SW480 (cell line): ENCODE results near the gene ST6GALNAC1.
"Not testable (repeated sequence)": the region's sequence is repeated elsewhere in the genome, so short reads cannot be mapped to it uniquely, and the experiment has no call there.

Experiments
- DNase-seq: peaks from one replicate; pipeline ENCODE4 v3.0.0-alpha.2; 2016; ENCODE audit warnings: low spot score

ST6GALNAC1 gene

DNA sequence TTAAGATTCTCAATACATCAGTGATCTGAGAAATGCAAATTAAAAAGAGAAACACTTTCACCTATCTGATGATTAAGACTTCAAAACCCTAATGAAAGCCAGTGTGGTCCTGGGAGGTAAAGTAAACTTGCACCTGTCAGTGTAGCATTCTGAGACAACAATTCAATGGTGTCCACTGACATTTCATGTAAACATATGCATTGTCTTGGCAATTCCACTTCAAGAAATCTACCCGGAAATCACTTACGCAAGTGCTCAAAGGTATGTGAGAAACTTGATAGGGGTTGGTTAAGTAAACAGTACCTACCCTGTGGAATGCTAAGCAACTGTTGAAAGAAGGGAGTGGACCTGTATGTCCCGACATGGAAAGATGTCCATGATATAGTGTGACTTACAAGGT lies 2.1 kb downstream of the ST6GALNAC1 start:
- DNase-seq = peak; percentile 62

DNA sequence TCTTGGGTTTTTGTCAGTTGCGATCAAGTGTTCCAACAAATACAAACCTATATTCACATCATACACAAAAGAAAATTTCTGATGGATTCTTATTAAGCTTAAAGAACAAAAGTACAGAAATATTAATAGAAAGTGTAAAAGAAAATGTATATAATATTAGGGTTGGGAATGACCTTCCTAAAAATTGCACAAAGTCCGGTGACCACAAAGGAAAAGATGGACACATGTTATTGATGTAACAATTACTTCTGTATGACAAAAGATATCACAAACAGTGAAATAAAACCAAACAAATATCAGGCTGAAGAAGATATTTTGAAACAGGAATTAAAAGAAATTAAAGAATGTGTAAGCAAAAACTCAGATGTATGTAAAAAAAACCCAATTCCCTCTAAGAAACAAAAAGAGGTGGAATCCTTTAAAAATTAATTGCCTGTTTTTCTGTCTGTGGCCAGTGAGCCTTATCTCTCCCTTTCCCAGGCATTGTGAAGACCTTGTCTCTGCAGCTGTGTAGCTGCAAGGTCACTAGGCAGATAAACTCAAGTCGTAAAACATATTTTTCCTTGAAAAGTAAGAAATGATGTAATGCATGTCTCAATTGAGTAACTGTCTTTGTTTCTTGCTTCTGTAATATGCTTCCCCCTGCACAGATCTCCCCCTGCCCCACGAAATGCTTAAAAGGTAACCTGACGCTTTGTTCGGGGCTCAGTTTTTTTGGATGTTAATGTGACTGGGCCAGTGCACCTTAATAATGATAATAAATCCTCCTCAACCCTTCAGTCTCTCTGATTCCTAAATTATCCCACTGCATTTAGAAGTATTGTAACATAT lies 2.8 kb downstream of the ST6GALNAC1 start:
- no peak for DNase-seq

DNA sequence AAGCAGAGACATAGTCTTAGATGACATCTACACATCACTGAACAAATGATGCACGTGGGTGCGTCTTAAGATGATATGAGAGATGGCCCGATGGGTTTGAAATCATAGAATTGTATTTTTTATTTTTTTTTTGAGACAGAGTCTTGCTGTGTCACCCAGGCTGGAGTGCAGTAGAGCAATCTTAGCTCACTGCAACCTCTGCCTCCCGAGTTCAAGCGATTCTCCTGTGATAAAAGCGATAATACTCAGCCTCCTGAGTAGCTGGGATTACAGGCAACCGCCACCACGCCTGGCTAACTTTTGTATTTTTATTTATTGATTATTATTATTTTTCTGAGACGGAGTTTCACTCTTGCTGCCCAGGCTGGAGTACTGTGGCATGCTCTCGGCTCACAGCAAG lies 5.3 kb downstream of the ST6GALNAC1 start:
- no peak for DNase-seq

DNA sequence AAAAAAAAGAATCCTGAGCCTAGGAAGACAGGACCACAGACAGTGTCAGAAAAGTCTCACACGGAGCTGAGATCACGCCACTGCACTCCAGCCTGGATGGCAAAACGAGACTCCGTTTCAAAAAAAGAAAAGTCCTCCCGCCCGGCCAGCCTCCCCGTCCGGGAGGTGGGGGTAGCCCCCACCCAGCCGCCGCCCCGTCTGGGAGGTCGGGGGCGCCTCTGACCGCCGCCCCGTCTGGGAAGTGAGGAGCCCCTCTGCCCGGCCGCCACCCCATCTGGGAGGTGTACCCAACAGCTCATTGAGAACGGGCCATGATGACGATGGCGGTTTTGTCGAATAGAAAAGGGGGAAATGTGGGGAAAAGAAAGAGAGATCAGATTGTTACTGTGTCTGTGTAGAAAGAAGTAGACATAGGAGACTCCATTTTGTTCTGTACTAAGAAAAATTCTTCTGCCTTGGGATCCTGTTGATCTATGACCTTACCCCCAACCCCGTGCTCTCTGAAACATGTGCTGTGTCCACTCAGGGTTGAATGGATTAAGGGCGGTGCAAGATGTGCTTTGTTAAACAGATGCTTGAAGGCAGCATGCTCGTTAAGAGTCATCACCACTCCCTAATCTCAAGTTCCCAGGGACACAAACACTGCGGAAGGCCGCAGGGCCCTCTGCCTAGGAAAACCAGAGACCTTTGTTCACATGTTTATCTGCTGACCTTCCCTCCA lies 6.9 kb downstream of the ST6GALNAC1 start:
- not testable (repeated sequence) for DNase-seq

DNA sequence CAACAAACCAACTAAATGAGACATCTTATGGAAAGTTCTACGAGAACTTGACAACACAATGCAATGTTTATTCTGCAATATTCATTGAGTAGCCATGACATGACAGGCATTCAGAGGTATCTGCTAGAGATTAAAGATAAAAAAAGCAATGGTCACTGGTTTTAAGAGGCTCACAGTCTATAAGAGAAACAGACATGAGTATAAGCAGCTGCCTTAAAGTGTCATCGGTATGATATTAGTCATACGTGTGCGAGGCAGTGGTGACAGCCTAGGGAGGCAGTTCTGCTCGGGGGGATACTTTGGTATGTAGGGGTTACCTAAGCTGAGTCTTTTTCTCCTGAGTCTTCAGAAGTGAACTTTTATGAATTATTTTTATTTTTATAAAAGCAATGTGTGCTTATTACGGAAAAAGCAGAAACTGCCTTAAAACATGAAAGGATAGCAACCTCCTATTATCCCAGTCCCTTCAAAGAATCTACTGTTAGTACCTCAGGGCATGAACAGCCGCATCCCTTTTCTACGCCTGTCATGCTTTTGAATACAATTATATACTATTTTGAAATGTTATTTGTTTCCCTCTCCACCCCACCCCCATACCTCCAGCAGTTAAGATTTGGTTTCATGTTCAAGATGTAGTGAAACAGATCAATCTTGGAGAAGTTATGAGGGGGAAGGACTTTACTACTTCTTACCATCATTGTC lies 7.7 kb downstream of the ST6GALNAC1 start:
- DNase-seq = no peak

DNA sequence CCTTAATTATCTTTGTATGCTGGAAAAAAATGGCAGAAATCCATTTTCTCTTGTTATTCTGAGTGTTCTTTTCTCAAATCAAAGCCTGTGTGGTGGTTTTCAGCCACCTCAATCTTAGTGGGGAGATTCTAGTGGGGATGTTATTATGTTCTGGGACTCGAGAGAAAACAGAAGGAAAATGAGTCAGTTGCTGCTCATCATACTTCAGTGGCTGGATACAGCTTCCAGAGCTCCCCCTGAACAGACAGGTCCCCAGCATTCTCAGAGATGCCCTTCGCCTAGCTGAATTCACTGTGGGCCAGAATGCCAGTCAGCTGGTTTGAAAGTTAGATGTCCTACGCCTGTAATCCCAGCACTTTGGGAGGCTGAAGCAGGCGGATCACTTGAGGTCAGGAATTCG lies 8.5 kb downstream of the ST6GALNAC1 start:
- DNase-seq = no peak

DNA sequence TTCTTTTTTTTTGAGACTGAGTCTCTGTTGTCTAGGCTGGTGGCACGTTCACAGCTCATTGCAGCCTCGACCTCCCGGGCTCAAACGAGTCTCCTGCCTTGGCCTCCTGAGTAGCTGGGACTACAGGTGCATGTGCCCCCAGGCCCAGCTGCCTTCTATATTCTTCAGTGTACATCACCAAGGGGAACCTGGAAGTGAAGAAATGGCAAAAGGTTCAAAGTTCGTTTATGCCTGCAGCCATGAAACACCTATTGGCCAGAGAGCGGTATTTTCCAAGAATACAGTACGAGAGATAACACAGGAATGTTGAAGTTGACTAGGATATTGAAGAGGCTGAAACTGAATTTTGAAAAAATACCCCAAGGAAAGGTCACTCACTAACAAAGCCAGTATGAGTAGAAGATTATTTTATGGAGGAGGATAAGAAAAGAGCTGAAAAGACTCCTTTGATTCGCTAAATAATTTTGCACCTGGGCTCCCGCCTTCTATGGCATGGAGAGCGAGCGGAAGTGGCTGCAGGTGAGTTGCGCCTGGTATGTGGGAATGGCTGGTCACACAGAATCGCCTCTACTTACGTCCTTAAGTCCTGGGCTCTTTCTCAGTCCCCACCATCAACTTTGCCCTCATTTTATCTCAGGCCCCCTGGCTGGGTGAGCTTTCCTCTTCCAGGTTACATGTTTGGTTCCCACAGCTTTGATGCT lies 9.8 kb downstream of the ST6GALNAC1 start:
- DNase-seq = no peak

DNA sequence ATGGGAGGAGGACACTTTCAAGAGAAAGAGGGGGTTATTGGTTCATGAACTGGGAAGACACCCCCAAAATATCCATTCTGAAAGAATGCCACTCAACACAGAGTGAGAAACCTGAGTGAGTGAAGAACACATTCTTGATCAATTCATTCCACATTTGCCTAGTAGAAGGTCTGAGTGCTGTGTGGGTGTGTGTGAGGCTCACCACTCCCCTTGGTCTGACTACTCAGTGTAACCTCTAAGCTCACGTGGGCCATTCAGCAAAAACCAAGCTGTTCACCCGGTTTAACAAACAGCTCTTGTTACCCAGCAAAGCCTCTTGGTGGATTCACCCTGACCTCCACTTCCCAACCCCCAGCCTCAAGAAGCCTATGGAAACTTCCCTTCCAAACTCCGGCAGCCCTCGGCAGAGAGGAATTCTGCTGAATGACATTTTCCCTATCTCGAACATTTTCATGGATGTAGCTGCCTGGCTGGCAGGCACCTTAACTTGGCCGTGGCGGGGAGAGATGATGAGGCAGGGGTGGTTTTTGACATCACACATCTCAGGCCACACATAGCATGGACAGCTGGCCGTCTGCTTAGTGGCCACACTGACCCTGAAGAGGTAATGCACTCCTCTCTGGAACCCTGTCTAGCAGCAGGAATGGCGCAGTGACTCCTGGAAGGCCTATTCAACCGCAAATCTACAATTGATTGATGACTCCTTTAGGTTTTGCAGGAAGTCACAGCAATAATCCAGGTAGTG lies 11.6 kb downstream of the ST6GALNAC1 start:
- DNase-seq = no peak

DNA sequence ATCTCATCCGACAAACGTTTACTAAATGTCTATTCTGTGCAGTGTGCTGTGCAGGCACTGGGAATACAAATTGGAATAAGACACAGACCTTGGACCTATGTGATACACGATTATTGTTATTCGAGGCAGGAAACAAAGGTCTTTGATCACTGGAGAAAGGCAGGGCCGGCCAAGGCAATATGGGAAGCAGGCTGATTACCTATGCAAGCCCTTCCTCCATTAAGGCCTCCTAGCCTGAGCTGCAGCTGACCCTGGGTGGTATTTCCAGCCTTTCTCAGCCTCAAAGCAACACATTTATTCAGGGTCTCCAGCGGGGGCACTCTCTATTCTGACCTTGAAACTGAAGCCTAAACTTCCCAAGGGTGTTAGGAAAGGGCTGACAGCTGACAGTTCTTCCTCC lies 13.4 kb downstream of the ST6GALNAC1 start:
- no peak for DNase-seq

DNA sequence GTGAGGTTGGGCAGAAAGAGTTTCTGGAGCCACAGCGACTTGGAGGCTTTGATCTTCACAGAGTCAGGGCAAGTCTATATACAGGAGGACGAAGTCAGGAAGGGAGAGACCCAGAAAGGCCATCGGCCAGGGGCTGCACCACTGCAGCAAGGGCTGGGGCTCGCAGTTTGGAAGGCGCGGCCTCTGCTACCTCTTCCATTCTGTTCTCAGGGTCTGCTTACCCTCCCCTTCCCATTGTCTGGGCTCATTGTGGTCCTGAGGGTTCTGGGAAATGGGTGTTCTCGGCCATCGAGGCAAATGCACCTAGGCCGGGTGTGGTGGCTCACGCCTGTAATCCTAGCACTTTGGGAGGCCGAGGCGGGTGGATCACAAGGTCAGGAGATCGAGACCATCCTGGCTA lies 16.0 kb downstream of the ST6GALNAC1 start:
- DNase-seq = no peak

DNA sequence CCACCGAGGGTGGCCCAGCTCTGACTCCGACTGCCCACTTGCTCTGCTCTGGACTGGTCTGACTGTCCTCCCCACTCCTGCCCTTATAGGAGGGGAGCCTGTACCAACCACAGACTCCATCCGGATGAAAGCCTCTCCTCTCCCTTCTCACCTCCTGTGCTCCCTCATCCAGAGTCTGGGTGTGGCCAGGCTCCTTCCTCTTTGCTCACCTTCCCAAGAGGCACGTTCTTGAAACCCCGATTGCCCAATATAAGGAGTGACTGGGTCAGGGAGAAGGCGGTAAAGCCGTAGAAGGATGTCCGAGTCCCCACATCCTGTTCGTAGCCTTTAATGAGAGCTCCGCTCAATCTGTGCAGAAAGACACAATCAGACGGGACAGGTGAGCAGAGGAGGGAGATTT lies 17.1 kb downstream of the ST6GALNAC1 start:
- no peak for DNase-seq

DNA sequence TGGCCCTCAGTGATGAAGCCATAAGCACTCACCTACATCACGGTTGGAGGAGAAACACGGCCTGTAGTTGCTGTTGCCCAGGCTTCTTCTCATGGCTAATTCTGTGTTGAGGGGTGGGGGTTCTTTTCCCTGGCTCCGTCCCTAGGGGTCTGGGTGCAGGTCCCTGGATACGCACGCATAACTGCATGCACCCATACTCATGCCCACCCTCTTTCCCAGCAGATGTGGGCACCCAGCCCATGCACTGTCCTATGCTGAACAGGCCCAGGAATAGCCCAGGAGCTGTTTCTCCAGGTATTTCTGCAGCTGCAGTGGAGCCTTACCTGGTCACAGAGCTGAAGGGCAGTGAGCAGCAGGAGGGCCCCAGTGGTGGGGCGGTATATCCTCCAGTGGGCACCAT lies 18.1 kb downstream of the ST6GALNAC1 start:
- DNase-seq = no peak

DNA sequence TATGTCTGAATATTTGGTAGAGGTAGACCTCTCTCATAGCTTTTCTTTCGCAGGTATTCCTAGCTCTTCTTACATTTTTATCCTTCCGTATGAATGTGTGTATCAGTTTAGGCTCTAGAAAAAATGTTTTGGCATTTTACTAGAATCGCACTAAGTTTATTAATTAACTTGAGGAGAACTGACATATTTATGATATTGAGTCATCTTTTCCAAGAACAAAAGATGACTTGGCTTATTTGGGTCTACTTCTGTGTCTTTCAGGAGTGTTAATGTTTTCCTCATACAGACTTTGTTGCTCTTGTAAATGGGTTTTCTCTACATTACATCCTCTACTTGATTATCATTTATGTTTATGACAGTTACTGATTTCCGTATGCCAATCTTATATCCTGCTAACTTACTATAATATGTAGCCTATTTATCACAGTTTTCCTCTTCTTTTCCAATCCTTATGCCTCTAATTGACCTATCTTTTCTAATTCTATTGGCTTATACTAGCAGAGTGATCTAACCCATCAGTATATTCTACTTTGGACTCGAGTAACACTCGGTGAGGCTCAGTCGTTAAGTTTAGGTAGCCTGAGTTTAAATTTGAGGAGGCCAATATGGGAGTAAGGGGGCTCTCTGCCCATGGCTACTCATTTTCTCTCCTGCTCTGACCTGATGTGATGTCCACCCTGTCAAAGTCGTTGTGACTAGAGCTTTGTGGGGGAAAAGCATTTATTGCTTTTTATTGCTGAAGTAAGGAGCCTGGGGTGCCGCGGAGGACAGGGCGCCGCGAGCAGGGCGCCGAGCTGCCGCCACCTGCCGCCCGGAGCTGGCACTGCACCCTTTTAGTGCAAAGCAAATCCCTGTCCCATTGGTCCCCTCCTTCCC lies 20.0 kb downstream of the ST6GALNAC1 start:
- DNase-seq = peak; percentile 59

DNA sequence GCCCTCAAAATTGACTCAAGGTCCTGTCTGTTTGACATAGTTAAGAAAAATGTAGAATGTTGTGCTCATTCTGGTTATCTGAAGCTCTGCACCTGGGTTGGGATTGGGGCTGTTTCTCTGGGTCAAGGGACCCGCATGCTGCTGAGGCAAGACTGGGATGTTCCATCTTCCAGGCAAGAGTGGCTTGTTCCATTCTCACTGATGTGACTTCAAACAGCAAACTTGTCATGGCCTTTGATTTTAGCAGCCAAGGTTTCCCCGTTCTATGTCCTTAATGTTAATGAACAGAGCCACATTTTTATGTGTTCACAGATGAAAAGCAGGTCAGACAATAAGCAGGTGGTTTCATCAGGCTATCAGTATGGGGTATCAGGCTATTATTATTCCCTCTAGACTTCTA lies 25.7 kb downstream of the ST6GALNAC1 start:
- no peak for DNase-seq

DNA sequence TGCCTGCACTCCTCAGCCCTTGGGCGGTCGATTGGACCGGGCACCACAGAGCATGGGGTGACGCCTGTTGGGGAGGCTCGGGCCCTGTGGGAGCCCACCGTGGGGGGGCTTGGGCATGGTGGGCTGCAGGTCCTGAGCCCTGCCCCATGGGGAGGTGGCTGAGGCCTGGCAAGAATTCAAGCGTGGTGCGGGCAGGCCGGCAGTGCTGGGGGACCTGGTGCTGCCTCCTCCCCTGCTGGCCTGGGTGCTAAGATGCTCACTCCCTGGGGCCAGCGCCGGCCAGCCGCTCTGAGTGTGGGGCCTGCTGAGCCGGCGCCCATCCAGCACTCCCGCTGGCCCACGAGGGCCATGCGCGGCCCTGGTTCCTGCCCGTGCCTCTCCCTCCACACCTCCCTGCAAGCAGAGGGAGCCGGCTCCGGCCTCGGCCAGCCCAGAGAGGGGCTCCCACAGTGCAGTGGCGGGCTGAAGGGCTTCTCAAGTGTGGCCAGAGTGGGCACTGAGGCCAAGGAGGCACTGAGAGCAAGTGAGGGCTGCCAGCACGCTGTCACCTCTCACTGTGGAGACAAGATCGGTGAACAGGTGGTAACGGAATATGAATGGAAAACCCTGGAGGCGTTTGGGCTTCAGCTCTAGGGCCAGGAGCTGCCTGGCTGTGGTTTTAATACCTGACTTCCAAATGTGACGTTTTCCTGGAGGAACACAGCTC lies 28.5 kb downstream of the ST6GALNAC1 start:
- DNase-seq = no peak

DNA sequence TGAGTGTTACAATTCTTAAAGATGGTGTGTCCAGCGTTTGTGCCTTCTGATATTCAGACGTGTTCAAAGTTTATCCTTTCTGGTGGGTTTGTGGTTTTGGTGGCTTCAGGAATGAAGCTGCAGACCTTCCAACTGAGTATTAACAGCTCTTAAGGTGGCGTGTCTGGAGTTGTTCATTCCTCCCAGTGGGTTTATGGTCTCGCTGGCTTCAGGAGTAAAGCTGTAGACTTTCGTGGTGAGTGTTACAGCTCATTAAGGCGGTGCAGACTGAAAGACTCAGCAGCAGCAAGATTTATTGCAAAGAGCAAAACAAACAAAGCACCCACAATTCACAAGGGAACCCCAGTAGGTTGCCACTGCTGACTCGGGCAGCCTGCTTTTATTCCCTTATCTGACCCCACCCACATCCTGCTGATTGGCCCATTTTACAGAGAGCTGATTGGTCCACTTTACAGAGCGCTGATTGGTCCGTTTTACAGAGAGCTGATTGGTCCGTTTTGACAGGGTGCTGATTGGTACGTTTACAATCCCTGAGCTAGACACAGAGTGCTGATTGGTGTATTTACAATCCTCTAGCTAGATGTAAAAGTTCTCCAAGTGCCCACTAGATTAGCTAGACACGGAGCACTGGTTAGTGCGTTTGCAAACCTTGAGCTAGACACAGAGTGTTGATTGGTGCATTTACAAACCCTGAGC lies 29.3 kb downstream of the ST6GALNAC1 start:
- DNase-seq = not testable (repeated sequence)

DNA sequence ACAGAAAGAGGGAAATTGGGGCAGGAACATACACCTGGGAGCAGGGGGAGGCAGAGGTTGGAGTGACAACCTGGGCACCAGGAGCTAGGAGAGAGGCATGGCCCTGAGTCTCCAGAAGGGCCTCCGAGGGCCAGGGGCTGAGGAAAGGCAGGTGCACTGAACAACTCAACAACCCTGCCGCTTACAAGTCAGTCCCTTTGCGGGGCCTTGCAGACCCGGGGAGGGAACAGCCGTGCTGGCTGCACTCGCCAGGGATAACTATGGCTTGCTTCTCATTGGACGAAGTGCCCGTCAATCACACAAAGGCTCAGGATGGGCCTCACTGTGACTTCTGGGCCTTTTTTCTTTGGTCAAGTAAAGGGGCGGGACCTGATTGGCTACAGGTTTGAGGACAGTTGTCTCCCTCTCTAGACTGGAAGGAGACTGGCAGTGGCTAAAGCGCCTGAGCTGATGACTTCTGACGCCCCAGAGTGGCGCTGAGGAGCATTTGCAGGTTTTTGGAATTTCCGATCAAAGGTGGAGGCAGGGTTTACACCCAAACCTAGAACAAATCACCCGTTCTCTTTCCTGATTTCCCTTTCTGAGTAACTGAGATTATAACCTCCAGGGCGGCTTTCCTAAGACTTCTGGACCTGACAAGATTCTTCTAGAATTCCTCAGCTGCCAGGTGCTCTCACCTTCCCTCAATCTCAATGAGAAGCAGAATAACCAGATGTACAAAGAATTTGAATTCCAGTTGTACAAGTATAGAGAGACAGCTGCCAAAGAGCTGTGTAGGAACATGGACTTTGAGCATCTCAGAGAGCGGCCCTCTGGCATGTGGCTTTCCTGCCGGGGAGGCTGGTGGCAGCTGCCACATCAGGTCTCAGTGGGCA lies 30.3 kb downstream of the ST6GALNAC1 start:
- DNase-seq = peak; percentile 29

DNA sequence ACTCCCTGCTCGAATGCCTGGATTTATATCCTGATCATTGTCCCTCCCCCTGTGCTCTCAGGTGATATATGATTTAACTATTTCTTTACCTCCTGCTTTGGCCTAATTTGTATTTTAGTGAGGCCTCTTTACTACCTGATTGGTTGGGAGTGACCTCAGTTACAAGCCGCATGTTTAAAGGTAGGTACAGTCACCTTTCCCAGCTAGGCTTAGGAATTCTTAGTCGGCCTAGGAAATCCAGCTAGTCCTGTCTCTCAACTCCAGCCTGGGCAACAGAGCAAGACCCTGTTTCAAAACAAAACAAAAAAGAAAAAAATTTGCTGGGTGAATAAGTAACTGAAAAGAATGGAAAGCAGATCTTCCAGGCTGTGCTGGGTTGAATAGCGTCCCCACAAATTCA lies 31.1 kb downstream of the ST6GALNAC1 start:
- DNase-seq = no peak
